IPS-18a (cell line): ENCODE data around the gene RGS11.

Experiments
- H3K27ac ChIP-seq: one replicate; pipeline ENCODE4 v1.5.1; 2013; ENCODE audit warnings: low read length
- H3K27me3 ChIP-seq: one replicate; pipeline ENCODE4 v1.6.1; 2013; ENCODE audit warnings: mild to moderate bottlenecking, low read length; ENCODE audit not compliant: control insufficient read depth, insufficient read depth
- H3K36me3 ChIP-seq: one replicate; pipeline ENCODE4 v1.6.1; 2013; ENCODE audit warnings: low read depth, low read length; ENCODE audit not compliant: control insufficient read depth
- H3K4me1 ChIP-seq: one replicate; pipeline ENCODE4 v1.6.1; 2013; ENCODE audit warnings: low read depth, low read length; ENCODE audit not compliant: control insufficient read depth
- H3K4me3 ChIP-seq: one replicate; pipeline ENCODE4 v1.5.1; 2013; ENCODE audit warnings: low read length
- H3K9ac ChIP-seq: one replicate; pipeline ENCODE4 v1.6.1; 2013; ENCODE audit warnings: mild to moderate bottlenecking, low read length, moderate library complexity
- H3K9me3 ChIP-seq: one replicate; pipeline ENCODE4 v1.6.1; 2013; ENCODE audit warnings: low read depth, low read length; ENCODE audit not compliant: control insufficient read depth

The RGS11 gene

DNA sequence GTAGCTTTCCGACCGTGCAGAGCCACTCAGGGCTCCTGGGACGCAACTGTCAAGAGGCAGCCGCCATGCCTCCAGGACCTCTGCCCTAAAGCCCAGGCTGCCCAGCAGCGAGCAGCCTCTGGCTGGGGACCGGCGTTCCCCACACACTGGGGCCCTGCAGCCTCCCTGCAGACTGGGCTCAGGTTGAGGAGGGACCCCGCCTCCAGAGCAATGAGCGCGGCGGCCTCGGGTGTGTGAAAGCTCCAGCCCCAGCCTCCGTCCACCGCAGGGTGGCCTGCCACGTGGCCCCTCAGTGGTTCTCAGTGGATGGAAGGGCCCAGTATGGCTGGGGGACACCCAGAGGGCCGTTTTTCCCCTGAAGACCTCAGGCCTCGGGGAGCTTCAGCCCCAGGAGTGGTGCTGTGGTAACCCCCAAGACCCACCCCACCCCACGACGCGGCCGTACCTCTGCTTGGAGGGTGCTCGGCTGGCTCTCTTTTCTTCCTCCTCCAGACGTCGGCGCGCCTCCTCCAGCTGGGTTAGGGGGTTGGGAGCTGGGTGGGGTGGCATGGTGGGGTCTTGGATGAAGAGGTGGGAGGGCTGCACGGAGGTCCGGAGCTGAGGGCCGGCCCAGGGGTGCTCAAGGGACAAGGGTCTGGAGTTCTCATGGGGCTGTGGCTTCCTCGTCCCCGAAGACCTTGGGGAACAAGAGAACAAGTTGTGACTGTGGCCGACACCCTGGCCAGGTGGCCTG is 17.5 kb upstream of the RGS11 start:
- H3K27ac ChIP-seq, result no peak overlapping the region
- no peak overlapping the region for H3K4me3 ChIP-seq
- peaks cover 13% of the 10 kb centered on the region for H3K36me3 ChIP-seq
- no peaks in the 10 kb centered on the region for H3K4me1 ChIP-seq
- no peaks in the 10 kb centered on the region for H3K27me3 ChIP-seq
- no peaks in the 10 kb centered on the region for H3K9me3 ChIP-seq
- no peak overlapping the region for H3K9ac ChIP-seq

DNA sequence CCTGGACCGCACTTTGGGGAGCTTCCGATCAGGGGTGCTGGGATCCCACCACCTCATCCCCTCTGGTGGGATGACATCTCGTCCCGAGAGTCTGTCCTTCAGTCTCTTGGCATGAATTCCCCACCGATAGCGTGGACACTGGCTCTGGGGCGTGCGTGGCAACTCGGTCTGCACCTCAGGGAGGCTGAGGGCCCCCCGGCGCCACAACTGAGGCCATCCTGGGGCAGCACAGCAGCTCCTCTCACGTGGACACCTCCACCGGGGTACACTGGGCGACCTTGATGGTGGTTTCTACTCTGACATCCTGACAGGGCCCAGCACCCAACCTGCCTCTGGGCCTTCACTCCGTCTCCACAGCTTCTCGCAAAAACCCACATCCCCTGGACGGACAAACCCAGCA is 15.8 kb upstream of the RGS11 start:
- no peaks in the 10 kb centered on the region for H3K27me3 ChIP-seq
- H3K4me1 ChIP-seq, result no peaks in the 10 kb centered on the region
- no peak overlapping the region for H3K27ac ChIP-seq
- H3K9ac ChIP-seq, result no peak overlapping the region
- no peaks in the 10 kb centered on the region for H3K9me3 ChIP-seq
- H3K36me3 ChIP-seq, result peaks cover 15% of the 10 kb centered on the region
- H3K4me3 ChIP-seq, result no peak overlapping the region

DNA sequence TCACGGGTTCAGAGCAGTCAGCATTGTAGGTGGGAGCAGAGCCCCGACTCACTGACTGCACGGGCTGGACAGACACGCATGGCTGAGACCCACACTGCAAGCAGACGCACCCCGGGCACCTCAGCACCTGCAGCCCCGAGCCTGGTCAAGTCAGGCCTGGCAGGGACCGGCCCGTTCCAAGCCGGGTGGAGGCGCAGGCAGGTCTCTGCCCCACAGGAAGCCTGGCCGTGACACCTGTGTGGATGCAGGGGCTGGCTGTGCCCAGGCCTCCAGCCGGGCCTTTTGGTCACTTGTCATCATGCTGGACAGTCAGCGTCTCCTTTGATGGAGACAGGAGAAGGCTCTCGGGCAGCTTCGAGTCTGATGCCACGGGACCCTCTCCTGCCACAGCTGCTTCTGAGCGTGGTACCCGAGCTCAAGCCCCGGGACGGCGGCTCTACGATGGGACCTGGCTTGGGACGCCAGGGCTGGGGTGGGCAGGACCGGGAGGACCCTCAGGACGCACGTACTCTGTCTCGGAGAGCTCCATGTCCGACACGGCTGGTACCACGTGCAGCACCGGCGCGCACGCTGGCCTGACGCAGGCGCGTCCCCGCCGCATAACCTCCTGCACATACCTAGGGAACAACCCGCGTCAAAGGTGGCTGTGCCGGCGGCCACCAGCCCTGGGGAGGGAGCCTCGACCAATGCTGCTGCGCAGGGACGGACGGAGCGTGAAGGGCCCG is 15.1 kb upstream of the RGS11 start:
- H3K4me3 ChIP-seq, result no peak overlapping the region
- H3K27ac ChIP-seq, result no peak overlapping the region
- no peak overlapping the region for H3K9ac ChIP-seq
- H3K9me3 ChIP-seq, result no peaks in the 10 kb centered on the region
- H3K4me1 ChIP-seq, result no peaks in the 10 kb centered on the region
- H3K27me3 ChIP-seq, result no peaks in the 10 kb centered on the region
- peaks cover 15% of the 10 kb centered on the region for H3K36me3 ChIP-seq

- Histone ChIP-seq H3K27ac (no peak overlapping the region), H3K4me1 (no peaks in the 10 kb centered on the region), H3K36me3 (peaks cover 15% of the 10 kb centered on the region), H3K4me3 (no peak overlapping the region), H3K27me3 (no peaks in the 10 kb centered on the region), H3K9me3 (no peaks in the 10 kb centered on the region), H3K9ac (no peak overlapping the region)
Observed at GRCh38 chr16:290015-290680, 14.4 kb upstream of the RGS11 start.

- H3K36me3 ChIP-seq, result peaks cover 15% of the 10 kb centered on the region
- no peaks in the 10 kb centered on the region for H3K4me1 ChIP-seq
- no peaks in the 10 kb centered on the region for H3K27me3 ChIP-seq
- H3K4me3 ChIP-seq, result no peak overlapping the region
- H3K9ac ChIP-seq, result no peak overlapping the region
- H3K27ac ChIP-seq, result no peak overlapping the region
- no peaks in the 10 kb centered on the region for H3K9me3 ChIP-seq
Observed at GRCh38 chr16:289395-289997, 13.8 kb upstream of the RGS11 start.

- Histone ChIP-seq H3K4me3 (no peak overlapping the region), H3K27me3 (no peaks in the 10 kb centered on the region), H3K9me3 (no peaks in the 10 kb centered on the region), H3K36me3 (peaks cover 13% of the 10 kb centered on the region), H3K4me1 (no peaks in the 10 kb centered on the region), H3K27ac (no peak overlapping the region), H3K9ac (no peak overlapping the region)
Observed at GRCh38 chr16:287981-288920, 12.5 kb upstream of the RGS11 start.

- Histone ChIP-seq H3K27me3 (no peaks in the 10 kb centered on the region), H3K36me3 (peaks cover 7% of the 10 kb centered on the region), H3K27ac (no peak overlapping the region), H3K4me3 (no peak overlapping the region), H3K4me1 (no peaks in the 10 kb centered on the region), H3K9ac (no peak overlapping the region), H3K9me3 (no peaks in the 10 kb centered on the region)
Observed at GRCh38 chr16:287298-287811, 11.6 kb upstream of the RGS11 start.

- H3K27ac ChIP-seq, result no peak overlapping the region
- H3K27me3 ChIP-seq, result peaks cover 5% of the 10 kb centered on the region
- no peak overlapping the region for H3K4me3 ChIP-seq
- no peaks in the 10 kb centered on the region for H3K9me3 ChIP-seq
- H3K4me1 ChIP-seq, result no peaks in the 10 kb centered on the region
- peaks cover 7% of the 10 kb centered on the region for H3K36me3 ChIP-seq
- no peak overlapping the region for H3K9ac ChIP-seq
Observed at GRCh38 chr16:286491-287297, 10.9 kb upstream of the RGS11 start.

GRCh38 chr16:285146-286055 is 9.7 kb upstream of the RGS11 start:
- Histone ChIP-seq H3K36me3 (peaks cover 7% of the 10 kb centered on the region), H3K9ac (no peak overlapping the region), H3K27ac (no peak overlapping the region), H3K27me3 (peaks cover 16% of the 10 kb centered on the region), H3K4me3 (no peak overlapping the region), H3K4me1 (no peaks in the 10 kb centered on the region), H3K9me3 (no peaks in the 10 kb centered on the region)
